GM19240 (cell line): Measurements from ENCODE around the gene MTA2.
"Not testable (repeated sequence)": the region's sequence is repeated elsewhere in the genome, so short reads cannot be mapped to it uniquely, and the experiment has no call there.

Experiments
- DNase-seq: peaks from one replicate; pipeline ENCODE4 v3.0.0; 2011; ENCODE audit warnings: low spot score; ENCODE audit not compliant: insufficient read length

Gene MTA2

DNA sequence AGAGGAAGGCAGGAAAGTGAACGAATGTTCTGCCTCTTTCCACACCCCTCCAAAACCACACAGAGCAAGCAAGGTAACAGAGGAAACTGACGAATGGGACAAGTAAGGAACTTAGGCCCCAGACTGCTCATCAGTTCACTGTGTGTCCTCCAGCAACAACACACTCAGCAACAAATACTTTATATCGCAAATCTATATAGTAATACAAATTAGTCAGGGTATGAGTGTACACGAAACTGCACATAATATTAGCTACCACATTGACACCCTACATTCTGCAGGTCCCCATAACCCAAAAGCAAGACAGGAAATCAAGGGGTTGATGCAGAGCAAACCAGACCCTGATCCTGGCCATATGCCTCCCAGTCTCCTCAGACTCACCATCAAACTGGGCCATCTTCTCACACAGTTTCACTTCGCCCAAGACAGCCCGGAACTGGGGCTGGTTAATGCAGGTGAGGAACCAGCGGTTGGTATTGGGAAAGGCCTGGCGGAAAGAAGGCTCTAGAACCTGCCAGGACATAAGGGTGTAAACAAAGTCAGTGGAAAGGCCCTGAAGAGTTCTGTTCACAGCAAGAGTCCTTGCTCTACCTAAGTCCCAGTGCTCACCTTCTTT, 34.5 kb downstream of the MTA2 start:
- no peak for DNase-seq

- DNase-seq: no peak
Observed at GRCh38 chr11:62566247-62566646, 35.4 kb downstream of the MTA2 start.

- DNase-seq: no peak
Observed at GRCh38 chr11:62565100-62565802, 36.4 kb downstream of the MTA2 start.

GRCh38 chr11:62561677-62562230, 39.9 kb downstream of the MTA2 start:
- DNase-seq: not testable (repeated sequence)

DNA sequence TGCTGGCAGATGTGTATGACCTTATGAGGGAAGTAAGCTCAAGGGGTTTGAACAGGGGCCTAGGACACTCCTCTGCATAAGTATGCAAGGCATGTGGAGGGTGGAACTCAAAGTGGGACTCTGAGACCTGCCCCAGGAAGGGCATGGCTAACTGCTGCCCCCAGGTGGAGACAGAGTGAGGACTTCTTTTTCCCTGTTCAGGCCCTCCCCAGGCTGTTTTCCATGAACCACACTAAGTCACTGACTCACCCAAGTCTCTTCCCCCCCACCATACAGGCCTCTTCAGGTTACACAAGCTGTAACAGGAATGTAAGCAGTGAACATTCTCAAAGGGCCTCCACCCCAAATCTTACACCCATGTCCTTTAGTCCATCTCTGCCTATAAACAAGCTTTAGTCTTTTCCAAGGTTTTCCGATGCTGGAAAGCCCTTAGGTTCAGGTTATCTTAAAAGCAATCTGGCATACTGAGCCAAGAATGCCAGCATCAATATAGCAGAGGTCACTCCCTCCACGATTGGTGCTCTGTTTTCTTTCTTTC, 41.0 kb downstream of the MTA2 start:
- no peak for DNase-seq

- DNase-seq: not testable (repeated sequence)
Observed at GRCh38 chr11:62559626-62560025, 42.0 kb downstream of the MTA2 start.

GRCh38 chr11:62559204-62559603, 42.5 kb downstream of the MTA2 start:
- no peak for DNase-seq

- no peak for DNase-seq
Observed at GRCh38 chr11:62558669-62559068, 43.0 kb downstream of the MTA2 start.

DNA sequence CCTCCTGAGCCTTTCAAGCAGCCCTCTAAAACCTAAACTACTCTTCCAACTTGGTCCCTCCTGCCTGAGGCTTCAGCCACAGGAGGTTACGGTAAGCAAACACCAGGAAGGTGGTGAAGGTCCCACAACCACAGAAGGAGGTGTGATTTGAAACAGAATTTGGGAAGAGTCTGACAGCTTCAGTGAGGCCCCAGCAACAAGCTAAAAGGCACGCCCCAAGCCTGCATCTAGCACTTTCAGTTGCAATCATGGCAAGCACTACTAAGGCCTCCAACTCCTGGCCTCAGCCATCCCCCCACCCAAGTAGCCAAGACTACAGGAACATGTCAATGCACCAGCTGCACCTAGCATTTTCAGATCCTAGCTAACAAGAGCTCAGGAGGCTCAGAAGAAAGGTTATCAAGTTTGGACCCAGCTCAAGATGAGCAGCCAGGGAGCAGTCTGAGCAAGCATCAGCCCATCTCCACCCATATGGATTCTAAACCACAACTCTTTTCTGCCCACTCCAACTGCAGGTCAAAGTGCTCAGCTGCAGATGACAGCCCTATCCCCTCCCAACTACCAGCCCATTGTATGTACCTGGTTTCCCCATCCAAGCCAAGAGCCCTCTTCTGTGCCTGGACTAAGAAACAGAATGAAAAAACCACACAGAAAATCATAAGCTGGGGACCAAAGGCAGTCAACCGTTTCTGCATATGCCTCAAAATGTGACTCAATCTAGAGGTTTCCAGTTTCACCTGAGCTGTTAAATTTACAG, 44.6 kb downstream of the MTA2 start:
- DNase-seq: no peak

- DNase-seq: no peak
Observed at GRCh38 chr11:62556108-62556874, 45.4 kb downstream of the MTA2 start.

DNA sequence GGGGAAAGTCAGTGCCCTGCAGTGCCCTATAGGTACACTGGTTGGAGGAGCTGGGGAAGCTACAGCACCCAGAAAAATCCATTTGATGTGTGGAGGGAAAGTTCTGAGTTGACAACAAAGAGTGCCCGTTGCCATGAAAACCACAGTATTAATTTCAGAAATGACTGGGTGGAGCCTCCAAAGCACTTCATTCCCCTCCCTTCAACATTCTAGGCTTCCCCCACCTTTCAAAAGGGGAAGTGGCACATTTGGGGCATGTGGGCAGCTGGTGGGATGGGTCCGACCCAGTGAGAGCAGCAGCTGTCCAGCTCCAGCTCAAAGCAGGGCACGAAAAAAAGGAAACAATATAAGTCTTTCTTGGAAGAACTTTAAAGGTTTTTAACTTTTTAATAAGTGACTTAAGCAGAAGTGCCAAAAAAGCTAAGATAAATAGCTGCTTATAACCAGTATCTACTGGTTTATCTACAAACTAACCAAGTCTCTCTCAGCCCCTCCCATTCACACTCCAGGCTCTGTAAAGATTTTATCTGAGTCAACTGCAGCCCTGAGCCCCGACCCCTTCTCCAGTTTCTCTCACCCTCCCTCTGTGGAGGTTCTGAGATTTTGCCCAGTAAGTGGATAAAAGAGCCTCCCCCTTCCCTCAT, 46.1 kb downstream of the MTA2 start:
- DNase-seq: peak; percentile 71

- DNase-seq: no peak
Observed at GRCh38 chr11:62554387-62555167, 47.1 kb downstream of the MTA2 start.

GRCh38 chr11:62553839-62554361, 47.8 kb downstream of the MTA2 start:
- DNase-seq: no peak

DNA sequence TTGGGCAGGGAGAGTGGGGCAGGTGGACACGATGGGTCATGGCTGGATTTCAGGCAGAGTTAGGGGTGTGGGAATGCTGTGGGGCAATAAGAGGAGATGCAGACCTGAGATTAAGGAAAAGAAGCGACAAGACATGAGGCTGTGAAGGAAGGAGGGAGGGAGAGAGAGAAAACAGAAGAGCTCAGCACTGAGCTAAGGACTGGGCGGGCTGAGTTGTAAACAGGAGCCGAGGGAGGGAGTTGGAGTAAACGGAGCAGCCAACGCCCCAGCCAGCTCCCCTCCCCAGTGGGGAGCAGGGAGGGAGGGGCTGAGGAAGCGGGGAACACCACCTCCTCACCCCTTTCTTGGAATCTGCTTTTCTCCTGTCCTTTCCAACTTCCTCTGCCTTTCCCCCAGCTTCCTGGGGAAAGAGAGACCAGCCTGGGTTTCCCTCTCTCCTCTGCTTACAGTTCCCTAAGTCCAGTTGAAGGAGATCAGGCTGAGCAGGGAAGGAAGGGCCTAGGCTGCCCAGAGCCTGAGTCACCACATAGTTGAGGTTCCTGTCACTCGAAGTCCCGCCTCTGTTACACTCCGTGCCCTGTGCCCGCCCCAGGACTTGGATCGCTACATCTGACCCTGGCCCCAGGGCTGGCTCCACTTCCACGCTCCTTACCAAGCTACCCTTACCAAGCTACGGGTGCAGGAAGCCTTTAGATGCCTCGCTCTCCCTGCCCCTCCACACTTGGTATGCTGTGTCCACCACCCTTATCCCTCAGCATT, 48.4 kb downstream of the MTA2 start:
- DNase-seq: no peak

DNA sequence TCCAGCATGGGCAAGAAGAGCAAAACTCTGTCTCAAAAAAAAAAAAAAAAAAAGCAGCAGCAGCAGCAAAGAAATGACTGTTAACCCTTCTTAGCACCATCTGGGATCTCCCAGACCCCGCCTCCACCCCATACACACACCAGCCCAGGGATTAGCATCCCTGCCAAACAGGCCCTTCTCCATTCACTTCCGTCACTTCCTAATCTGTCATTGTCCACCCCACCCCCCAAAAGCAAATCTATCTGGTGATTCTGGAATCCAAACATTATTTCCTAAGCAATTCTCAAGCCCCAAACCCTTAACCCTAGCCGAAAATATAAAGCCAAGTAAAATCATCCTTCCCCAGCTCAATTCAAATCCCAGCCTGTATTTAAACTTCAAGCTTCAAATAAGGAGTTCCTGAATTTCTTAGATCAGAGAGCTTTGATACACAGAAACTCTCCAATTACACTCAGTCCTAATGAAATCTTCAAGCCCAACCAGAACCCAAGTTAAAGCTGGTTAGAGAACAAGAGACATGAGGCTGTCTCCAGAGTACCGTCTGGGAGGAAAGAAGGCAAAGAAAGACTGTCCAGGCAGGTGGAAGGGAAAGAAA, 49.1 kb downstream of the MTA2 start:
- no peak for DNase-seq

- not testable (repeated sequence) for DNase-seq
Observed at GRCh38 chr11:62550478-62550877, 51.2 kb downstream of the MTA2 start.

DNA sequence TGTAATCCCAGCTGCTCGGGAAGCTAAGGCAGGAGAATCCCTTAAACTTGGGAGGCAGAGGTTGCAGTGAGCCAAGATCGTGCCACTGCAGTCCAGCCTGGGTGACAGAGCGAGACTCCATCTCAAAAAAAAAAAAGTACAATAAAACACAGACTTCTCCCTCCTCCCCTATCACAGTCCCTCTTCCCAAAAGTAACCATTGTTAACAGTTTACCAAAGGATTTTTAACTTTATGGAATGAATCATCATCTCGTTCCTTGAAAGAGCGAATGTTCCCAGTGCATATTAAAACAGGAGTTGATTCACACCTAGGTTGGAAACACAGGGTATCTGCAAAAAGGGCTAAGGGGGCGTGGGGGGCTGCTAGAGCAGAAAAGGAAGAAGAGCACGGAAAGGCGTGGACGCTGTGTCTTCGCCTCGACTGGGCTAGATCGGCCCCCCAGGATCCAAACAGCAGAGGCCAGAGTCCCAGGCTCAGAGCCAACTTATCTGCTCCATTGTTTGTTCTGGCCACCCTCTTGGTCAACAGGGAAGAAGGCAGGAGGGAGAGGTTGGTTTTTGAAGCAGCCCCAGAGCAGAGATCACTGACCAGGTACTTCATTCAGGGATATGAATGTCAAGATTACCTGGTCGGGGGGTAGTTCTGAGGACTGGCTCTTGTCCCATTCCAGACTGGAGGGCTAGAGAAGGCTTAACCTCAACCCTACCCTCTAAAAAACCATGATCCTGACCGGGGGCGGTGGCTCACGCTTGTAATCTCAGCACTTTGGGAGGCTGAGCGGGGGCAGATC, 52.9 kb downstream of the MTA2 start:
- DNase-seq: no peak
